HG03575 (cell line): ENCODE measurements around the gene SCN1A.
"Not testable (repeated sequence)": the region's sequence is repeated elsewhere in the genome, so short reads cannot be mapped to it uniquely, and the experiment has no call there.

Source experiments
- ATAC-seq: cut with Tn5 transposase; IDR thresholded peaks from one replicate; pipeline ENCODE4 v1.9.1; 2021; ENCODE audit not compliant: unreplicated experiment, insufficient number of reproducible peaks, low FRiP score; ENCODE audit errors: extremely low read depth

The SCN1A gene

GRCh38 chr2:166138144-166138543, 10.3 kb upstream of the SCN1A start:
- ATAC-seq, result no peak

GRCh38 chr2:166137331-166137730, 9.5 kb upstream of the SCN1A start:
- no peak for ATAC-seq

GRCh38 chr2:166135849-166136258, 8.0 kb upstream of the SCN1A start:
- no peak for ATAC-seq

- ATAC-seq, result no peak
Observed at GRCh38 chr2:166135152-166135848, 7.5 kb upstream of the SCN1A start.

GRCh38 chr2:166134252-166135151, 6.7 kb upstream of the SCN1A start:
- no peak for ATAC-seq

- no peak for ATAC-seq
Observed at GRCh38 chr2:166133653-166134052, 5.8 kb upstream of the SCN1A start.

- ATAC-seq, result no peak
Observed at GRCh38 chr2:166128156-166128505, 311 bp upstream of the SCN1A start.

- no peak for ATAC-seq
Observed at GRCh38 chr2:166126007-166126639, 1.7 kb downstream of the SCN1A start.

GRCh38 chr2:166125557-166125956, 2.3 kb downstream of the SCN1A start:
- ATAC-seq, result no peak

- ATAC-seq, result no peak
Observed at GRCh38 chr2:166118180-166118579, 9.6 kb downstream of the SCN1A start.

- no peak for ATAC-seq
Observed at GRCh38 chr2:166117491-166117890, 10.3 kb downstream of the SCN1A start.

- no peak for ATAC-seq
Observed at GRCh38 chr2:166115589-166115988, 12.2 kb downstream of the SCN1A start.

GRCh38 chr2:166112193-166112605, 15.6 kb downstream of the SCN1A start:
- no peak for ATAC-seq

- ATAC-seq, result no peak
Observed at GRCh38 chr2:166106431-166107015, 21.3 kb downstream of the SCN1A start.

GRCh38 chr2:166104773-166105172, 23.0 kb downstream of the SCN1A start:
- ATAC-seq, result no peak

GRCh38 chr2:166104084-166104483, 23.7 kb downstream of the SCN1A start:
- ATAC-seq, result no peak

- ATAC-seq, result not testable (repeated sequence)
Observed at GRCh38 chr2:166103277-166103676, 24.5 kb downstream of the SCN1A start.

GRCh38 chr2:166094325-166094724, 33.5 kb downstream of the SCN1A start:
- ATAC-seq, result no peak

GRCh38 chr2:166092889-166093288, 34.9 kb downstream of the SCN1A start:
- ATAC-seq, result no peak

GRCh38 chr2:166091439-166091838, 36.4 kb downstream of the SCN1A start:
- ATAC-seq, result no peak
